ENCODE measurements around the gene CDCA3.
"Not testable (repeated sequence)": the region's sequence is repeated elsewhere in the genome, so short reads cannot be mapped to it uniquely, and the experiment has no call there.

The CDCA3 gene

DNA sequence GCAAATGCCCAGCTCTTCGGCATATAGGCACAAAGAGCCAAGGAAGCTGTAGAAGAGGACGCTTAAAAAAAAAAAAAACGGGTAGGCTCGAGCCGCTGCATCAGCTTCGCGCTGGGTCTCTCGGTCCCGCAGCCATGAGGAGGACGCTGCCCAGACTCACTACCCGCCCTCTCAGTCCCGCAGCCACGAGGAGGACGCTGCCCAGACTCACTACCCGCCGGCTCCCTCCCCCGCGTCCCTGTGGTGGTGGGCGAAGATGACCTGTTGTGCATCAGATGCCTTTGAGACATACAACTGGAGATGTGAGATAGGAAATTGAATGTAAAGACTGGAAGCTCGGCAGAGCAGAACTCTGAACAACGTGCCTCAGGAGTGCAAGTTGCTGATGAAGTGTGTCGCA is 33.5 kb upstream of the CDCA3 start:
- TF ChIP-seq, protein P1, sequence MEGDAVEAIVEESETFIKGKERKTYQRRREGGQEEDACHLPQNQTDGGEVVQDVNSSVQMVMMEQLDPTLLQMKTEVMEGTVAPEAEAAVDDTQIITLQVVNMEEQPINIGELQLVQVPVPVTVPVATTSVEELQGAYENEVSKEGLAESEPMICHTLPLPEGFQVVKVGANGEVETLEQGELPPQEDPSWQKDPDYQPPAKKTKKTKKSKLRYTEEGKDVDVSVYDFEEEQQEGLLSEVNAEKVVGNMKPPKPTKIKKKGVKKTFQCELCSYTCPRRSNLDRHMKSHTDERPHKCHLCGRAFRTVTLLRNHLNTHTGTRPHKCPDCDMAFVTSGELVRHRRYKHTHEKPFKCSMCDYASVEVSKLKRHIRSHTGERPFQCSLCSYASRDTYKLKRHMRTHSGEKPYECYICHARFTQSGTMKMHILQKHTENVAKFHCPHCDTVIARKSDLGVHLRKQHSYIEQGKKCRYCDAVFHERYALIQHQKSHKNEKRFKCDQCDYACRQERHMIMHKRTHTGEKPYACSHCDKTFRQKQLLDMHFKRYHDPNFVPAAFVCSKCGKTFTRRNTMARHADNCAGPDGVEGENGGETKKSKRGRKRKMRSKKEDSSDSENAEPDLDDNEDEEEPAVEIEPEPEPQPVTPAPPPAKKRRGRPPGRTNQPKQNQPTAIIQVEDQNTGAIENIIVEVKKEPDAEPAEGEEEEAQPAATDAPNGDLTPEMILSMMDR (IDR thresholded peaks at IDR 0.05), result no peak
- Mint-ChIP-seq H3K4me1 (peaks cover 25% of the 10 kb centered on the region), H3K27ac (peak overlapping the region; percentile 64), H3K27me3 (ENCODE audit: low read depth, poor library complexity) (peaks cover 3% of the 10 kb centered on the region), H3K36me3 (ENCODE audit: low read depth) (peaks cover 18% of the 10 kb centered on the region), H3K4me3 (no peak overlapping the region), H3K9me3 (no peaks in the 10 kb centered on the region)
- no peak for DNase-seq

DNA sequence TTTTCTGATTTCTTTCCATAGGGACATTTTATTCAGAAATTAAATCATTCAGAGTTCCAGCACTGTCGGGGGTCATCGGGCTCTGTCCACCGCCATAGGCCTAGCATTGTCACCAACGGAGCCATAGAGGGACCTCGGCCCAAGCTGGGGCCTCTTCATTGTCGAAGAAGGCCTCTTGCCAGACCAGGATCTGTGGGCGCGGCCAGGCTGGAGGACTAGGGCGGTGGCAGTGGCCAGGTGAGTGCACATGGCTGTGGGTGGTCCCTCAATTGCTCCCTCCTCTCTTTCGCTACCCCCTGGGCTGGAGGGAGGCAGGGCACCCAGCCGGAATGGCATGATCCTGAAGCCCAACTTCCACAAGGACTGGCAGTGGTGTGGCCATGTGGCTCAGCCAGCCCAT is 32.6 kb upstream of the CDCA3 start:
- Mint-ChIP-seq H3K36me3 (ENCODE audit: low read depth) (peaks cover 18% of the 10 kb centered on the region), H3K9me3 (no peaks in the 10 kb centered on the region), H3K4me1 (peaks cover 25% of the 10 kb centered on the region), H3K4me3 (no peak overlapping the region), H3K27ac (no peak overlapping the region), H3K27me3 (ENCODE audit: low read depth, poor library complexity) (peaks cover 3% of the 10 kb centered on the region)
- TF ChIP-seq, protein P1 (IDR thresholded peaks at IDR 0.05), result no peak
- no peak for DNase-seq

DNA sequence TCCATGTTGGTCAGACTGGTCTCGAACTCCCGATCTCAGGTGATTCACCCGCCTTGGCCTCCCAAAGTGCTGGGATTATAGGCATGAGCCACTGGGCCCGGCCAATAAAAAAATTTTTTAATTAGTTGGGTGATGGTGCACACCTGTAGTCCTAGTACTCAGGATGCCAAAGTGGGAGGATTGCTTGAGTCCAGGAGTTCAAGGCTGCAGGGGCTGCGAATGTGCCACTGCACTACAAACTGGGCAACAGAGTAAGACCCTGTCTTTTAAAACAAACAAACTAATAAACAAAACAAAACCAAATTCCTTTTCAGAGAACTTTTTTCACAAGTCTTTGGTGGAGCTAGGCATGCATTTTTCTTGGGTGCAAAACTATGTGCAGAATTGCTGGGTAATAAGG is 32.2 kb upstream of the CDCA3 start:
- Mint-ChIP-seq H3K4me3 (no peak overlapping the region), H3K27ac (no peak overlapping the region), H3K4me1 (peaks cover 20% of the 10 kb centered on the region), H3K27me3 (ENCODE audit: low read depth, poor library complexity) (peaks cover 3% of the 10 kb centered on the region), H3K9me3 (no peaks in the 10 kb centered on the region), H3K36me3 (ENCODE audit: low read depth) (peaks cover 18% of the 10 kb centered on the region)
- TF ChIP-seq, protein P1 (IDR thresholded peaks at IDR 0.05), result no peak
- no peak for DNase-seq

DNA sequence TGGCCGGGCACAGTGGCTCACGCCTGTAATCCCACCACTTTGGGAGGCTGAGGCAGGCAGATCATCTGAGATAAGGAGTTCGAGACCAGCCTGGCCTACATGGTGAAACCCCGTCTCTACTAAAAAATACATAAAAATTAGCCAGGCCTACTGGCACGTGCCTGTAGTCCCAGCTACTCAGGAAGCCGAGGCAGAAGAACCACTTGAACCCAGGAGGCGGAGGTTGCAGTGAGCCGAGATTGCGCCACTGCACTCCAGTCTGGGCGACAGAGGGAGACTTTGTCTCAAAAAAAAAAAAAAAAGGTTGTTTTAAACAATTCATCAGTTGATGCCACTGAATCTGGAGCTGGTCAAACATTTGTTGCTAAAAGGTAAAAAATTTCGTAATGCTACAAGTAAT is 28.7 kb upstream of the CDCA3 start:
- H3K4me3 Mint-ChIP-seq; H3K27ac Mint-ChIP-seq; H3K4me1 Mint-ChIP-seq; H3K9me3 Mint-ChIP-seq; DNase-seq; H3K27me3 Mint-ChIP-seq (ENCODE audit: low read depth, poor library complexity): not testable (repeated sequence)
- H3K36me3 Mint-ChIP-seq (ENCODE audit: low read depth), result peaks cover 32% of the 10 kb centered on the region

DNA sequence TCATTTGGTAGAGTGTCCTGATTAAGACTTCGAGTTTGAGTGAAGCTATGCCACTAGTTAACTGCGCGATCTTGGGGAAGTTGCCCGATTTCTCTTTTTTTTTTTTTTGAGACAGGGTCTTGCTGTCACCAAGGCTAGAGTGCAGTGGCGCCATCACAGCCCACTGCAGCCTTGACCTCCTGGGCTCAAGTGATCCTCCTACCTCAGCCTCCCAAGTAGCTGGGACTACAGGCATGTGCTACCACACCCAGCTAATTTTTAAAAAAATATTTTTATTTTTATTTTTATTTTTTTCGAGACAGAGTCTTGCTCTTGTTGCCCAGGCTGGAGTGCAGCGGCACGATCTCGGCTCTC is 22.9 kb upstream of the CDCA3 start:
- Mint-ChIP-seq H3K27ac (peak overlapping the region; percentile 92), H3K4me3 (peak overlapping the region; percentile 89)
- not testable (repeated sequence) for DNase-seq

DNA sequence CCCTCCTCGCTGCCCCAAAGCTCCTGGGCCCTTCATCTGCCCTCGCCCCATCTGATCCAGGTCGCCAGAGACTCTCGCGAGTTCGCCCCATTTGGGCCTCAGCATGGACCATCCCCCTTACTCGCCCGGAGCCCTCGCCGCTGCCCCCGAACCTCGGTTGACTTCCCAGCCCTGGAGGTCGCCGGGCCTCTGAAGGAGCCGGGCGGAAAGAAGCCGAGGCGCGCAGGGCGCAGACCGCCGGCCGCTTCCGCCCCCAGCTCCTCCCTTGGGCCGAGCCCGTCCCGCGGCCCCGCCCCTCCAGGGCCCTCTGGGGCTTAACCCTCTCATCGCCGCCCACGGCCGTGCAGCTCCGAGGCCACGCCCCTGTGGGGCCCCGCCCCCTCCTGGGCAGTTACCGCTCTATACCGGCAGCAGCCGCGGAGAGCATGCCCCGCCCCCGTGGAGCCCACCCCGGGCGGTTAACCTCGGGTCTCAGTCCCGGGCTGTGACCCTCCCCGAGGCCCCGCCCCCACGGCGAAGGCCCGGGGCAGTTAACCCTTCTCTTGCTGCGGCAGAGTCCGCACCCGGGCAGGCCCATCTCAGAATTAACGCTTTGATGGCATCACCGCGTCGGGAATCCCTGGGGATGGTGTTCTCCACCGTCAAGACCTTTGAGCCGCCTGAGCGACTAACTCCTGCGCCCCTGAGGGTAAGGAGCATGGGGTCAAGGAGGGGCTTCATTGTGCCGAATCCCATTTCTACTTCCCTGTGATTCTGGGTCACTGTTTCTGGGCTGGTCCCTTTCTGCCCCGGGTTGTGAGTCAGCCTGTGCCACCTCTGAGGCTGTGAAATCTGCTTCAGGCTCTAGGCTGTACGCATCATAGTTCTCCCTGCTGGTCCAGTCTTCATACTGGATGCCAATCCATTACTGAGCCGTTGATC is 22.3 kb upstream of the CDCA3 start, which contains the start of gene SPSB2:
SPSB2 (minus strand) TSS at position 210 of the 921 bp plus-strand sequence. CDS start 402 bp downstream, outside the sequence.
- Mint-ChIP-seq H3K9me3 (no peaks in the 10 kb centered on the region), H3K27me3 (ENCODE audit: low read depth, poor library complexity) (no peaks in the 10 kb centered on the region), H3K4me3 (peak within 1 kb of the TSS; percentile 89), H3K36me3 (ENCODE audit: low read depth) (peaks cover 47% of the 10 kb centered on the region), H3K27ac (peak within 1 kb of the TSS; percentile 92), H3K4me1 (peaks cover 46% of the 10 kb centered on the region)
- TF ChIP-seq, protein P1 (IDR thresholded peaks at IDR 0.05), result no peak
- peak; percentile 100 for DNase-seq

More for the DNA sequence above, 22.9 kb upstream of the CDCA3 start:
- H3K36me3 Mint-ChIP-seq (ENCODE audit: low read depth), result peaks cover 41% of the 10 kb centered on the region
- H3K4me1 Mint-ChIP-seq, result peaks cover 40% of the 10 kb centered on the region
- not testable (repeated sequence) for H3K27me3 Mint-ChIP-seq (ENCODE audit: low read depth, poor library complexity); H3K9me3 Mint-ChIP-seq

Data from nephron progenitor cell (in vitro differentiated cells).